Epidermal melanocyte (primary cell): ENCODE results near the gene CENPP.
"Not testable (repeated sequence)": the region's sequence is repeated elsewhere in the genome, so short reads cannot be mapped to it uniquely, and the experiment has no call there.

Experiments used
- DNase-seq: peaks from one replicate; pipeline ENCODE4 v3.0.0; 2011; ENCODE audit warnings: low spot score; ENCODE audit not compliant: insufficient read length

Gene CENPP

GRCh38 chr9:92592537-92592936, 266.8 kb downstream of the CENPP start:
- no peak for DNase-seq

GRCh38 chr9:92592946-92593861, 267.5 kb downstream of the CENPP start:
- DNase-seq, result no peak

- not testable (repeated sequence) for DNase-seq
Observed at GRCh38 chr9:92595075-92595474, 269.3 kb downstream of the CENPP start.

- DNase-seq, result no peak
Observed at GRCh38 chr9:92595930-92596329, 270.2 kb downstream of the CENPP start.

- no peak for DNase-seq
Observed at GRCh38 chr9:92598382-92598781, 272.6 kb downstream of the CENPP start.

GRCh38 chr9:92599938-92600461, 274.2 kb downstream of the CENPP start:
- no peak for DNase-seq

GRCh38 chr9:92600462-92601261, 274.9 kb downstream of the CENPP start:
- DNase-seq, result no peak

- DNase-seq, result no peak
Observed at GRCh38 chr9:92601451-92601850, 275.7 kb downstream of the CENPP start.

GRCh38 chr9:92602413-92602812, 276.7 kb downstream of the CENPP start:
- DNase-seq, result no peak

- no peak for DNase-seq
Observed at GRCh38 chr9:92603100-92603499, 277.3 kb downstream of the CENPP start.

GRCh38 chr9:92603990-92604389, 278.2 kb downstream of the CENPP start:
- DNase-seq, result no peak

GRCh38 chr9:92605224-92605623, 279.5 kb downstream of the CENPP start:
- no peak for DNase-seq

- no peak for DNase-seq
Observed at GRCh38 chr9:92607088-92607487, 281.3 kb downstream of the CENPP start.

GRCh38 chr9:92607773-92608172, 282.0 kb downstream of the CENPP start:
- DNase-seq, result peak; percentile 41

GRCh38 chr9:92608241-92608908, 282.6 kb downstream of the CENPP start:
- no peak for DNase-seq

- DNase-seq, result no peak
Observed at GRCh38 chr9:92608909-92609445, 283.2 kb downstream of the CENPP start.

GRCh38 chr9:92610470-92611420, 285.0 kb downstream of the CENPP start:
- no peak for DNase-seq

GRCh38 chr9:92611621-92612285, 286.0 kb downstream of the CENPP start:
- DNase-seq, result no peak

- no peak for DNase-seq
Observed at GRCh38 chr9:92612292-92612691, 286.5 kb downstream of the CENPP start.

- DNase-seq, result no peak
Observed at GRCh38 chr9:92612816-92613215, 287.1 kb downstream of the CENPP start.
